C4-2B (cell line): Measurements from ENCODE around the gene TFF2.

ENCODE experiments used
- H3K27ac ChIP-seq: fragments of 450-650 bp; 2 replicates; pipeline ENCODE4 v1.5.1; 2017
- ZFX ChIP-seq: fragments of 450-650 bp; IDR thresholded peaks from 2 replicates; pipeline ENCODE4 v1.6.1; 2017
- TF ChIP-seq, protein P1 (sequence below): fragments of 450-650 bp; conservative IDR thresholded peaks from 2 replicates; pipeline ENCODE4 v1.5.1; 2017; ENCODE audit warnings: mild to moderate bottlenecking

The TFF2 gene

DNA sequence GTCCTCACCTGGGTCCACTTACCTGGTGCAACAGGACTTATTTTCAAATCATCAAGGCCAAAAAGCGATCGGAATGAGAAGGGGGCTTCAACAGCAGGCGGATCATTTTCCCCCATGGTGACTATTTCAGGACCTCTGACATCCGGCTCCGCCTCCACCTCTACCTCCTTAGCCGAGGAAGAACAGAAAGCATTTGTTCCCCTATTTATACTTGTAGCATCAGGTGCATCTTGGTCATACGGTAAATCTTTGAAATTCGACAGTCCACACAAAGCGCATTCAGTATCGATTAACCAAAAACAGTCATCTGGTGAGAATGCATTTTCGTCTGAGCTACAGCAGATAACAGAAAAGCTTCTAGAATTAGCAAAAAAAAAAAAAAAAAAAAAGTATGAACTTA is 44.5 kb upstream of the TFF2 start:
- TF ChIP-seq, protein P1, sequence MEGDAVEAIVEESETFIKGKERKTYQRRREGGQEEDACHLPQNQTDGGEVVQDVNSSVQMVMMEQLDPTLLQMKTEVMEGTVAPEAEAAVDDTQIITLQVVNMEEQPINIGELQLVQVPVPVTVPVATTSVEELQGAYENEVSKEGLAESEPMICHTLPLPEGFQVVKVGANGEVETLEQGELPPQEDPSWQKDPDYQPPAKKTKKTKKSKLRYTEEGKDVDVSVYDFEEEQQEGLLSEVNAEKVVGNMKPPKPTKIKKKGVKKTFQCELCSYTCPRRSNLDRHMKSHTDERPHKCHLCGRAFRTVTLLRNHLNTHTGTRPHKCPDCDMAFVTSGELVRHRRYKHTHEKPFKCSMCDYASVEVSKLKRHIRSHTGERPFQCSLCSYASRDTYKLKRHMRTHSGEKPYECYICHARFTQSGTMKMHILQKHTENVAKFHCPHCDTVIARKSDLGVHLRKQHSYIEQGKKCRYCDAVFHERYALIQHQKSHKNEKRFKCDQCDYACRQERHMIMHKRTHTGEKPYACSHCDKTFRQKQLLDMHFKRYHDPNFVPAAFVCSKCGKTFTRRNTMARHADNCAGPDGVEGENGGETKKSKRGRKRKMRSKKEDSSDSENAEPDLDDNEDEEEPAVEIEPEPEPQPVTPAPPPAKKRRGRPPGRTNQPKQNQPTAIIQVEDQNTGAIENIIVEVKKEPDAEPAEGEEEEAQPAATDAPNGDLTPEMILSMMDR: no peak
- TF ChIP-seq ZFX: no peak
- no peak overlapping the region for H3K27ac ChIP-seq

DNA sequence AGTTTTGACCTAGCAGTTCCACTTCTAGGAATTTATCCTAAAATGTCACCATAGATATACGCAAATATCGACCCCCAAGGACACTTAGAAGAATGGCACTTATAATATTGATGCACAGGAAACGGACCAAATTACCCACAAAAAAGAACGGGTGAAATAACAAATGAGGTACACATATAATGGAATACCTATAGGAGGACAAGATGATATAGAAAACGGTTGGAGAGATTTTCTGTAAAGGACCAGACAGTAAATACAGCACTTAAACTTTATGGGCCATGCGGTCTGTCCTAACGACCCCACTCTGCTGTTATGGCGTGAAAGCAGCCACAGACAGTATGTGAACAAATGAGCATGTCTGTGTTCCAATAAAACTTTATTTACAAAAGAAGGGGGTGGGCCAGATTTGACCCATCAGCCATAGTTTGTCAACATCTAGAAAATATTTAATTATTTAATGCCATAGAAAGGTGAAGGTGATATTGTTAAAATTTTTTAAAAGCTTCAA is 42.7 kb upstream of the TFF2 start:
- TF ChIP-seq, protein P1: no peak
- TF ChIP-seq ZFX: no peak
- no peak overlapping the region for H3K27ac ChIP-seq

DNA sequence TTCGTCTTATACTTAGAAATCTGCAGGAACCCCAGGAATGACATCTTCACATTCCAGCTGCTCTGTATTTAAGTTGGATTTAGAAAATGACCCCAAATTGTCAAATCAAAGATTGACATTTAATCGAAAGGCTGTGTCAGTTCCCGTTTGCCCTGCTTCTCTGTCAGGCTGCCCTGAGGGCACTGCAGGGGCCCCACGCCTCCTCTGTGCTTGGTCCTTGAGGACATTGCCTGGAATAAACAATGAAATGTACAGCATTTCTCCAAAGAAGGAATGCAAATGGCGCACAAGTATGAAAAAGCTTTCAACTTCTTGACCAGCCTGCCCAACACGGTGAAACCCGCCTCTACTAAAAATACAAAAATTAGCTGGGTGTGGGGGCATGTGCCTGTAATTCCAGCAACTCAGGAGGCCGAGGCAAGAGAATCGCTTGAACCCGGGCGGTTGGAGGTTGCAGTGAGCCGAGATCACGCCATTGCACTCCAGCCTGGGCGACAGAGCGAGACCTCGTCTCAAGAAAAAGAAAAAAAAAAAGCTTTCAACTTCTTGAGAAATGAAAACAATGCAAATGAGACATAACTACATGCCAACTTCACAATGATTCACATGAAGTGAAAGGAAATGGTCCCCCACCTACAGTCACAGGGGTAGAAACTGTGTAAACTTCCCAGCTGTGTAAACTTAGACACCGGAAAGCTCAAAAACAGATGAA is 42.1 kb upstream of the TFF2 start:
- no peak overlapping the region for H3K27ac ChIP-seq
- TF ChIP-seq ZFX: no peak
- TF ChIP-seq, protein P1: no peak

DNA sequence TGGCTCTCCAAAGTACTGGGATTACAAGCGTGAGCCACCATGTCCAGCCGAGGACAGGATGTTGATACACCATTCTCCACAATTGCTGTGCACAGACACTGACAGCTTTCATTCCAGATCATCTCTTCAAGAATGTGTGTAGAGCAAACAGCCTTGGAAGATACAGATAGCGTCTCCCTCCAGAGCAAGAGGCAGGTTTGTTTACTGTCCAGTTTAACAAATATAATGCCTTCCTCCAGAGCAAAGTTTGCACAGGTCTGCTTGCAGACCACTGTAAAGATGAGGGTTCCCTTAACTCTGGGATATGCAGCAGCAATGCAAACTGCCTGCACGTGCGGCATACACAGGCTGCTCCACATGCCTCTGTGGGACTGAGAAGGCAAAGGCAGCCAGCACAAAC is 40.5 kb upstream of the TFF2 start:
- TF ChIP-seq, protein P1: no peak
- TF ChIP-seq ZFX: no peak
- no peak overlapping the region for H3K27ac ChIP-seq

DNA sequence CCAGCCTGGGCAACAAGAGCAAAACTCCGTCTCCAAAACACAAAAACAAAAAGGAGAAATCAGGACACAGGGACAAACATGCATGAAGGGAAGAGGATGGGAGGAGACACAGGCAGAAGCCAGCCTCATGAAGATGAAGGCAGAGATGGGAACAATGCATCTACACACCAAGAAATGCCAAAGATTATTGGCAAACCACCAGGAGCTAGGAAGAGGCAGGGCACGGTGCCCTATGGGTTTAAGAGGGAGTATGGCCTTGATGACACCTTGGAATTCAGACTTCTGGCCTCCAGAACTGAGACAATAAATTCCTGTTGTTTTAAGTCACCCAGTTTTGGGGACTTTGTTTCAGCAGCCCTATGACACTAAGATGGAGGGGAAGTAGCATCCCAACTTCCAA is 39.9 kb upstream of the TFF2 start:
- H3K27ac ChIP-seq: no peak overlapping the region
- TF ChIP-seq, protein P1: no peak
- TF ChIP-seq ZFX: no peak

DNA sequence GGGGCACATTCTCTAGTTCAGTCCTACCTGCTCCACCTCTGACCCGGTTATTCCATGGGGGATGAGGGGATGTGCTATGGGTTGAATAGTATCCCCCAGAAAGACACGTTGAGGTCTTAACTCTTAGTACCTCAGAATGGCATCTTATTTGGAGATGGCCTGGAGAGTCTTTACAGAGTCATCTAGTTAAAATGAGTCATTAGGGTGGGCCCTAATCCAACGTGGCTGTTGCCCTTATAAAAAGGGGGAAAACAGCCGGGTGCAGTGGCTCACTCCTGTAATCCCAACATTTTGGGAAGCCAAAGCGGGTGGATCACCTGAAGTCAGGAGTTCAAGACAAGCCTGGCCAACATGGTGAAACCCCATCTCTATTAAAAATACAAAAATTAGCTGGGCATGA is 39.4 kb upstream of the TFF2 start:
- no peak overlapping the region for H3K27ac ChIP-seq
- TF ChIP-seq ZFX: no peak
- TF ChIP-seq, protein P1: no peak

DNA sequence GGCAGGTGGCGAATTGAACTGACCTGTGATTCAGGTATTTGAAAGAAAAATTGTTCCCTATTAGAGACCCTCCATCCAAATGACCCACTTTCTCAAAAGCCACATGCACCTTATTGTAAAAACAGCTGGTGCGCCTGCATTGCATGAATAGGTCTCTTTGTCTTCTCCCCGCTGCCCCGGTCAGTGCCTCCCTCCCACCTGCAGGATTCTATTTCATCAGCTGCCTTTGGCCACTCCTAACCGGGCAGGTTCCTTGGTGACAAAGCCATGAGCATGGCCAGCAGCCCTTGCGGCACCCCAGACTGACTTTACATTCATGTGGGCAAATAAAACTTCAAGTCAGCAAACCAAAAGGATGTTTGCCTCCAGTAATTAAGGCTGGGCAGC is 38.6 kb upstream of the TFF2 start:
- H3K27ac ChIP-seq: no peak overlapping the region
- no peak for TF ChIP-seq ZFX
- TF ChIP-seq, protein P1: no peak
